Ishikawa (cell line): Measurements from ENCODE around the gene ZNF256.

Source experiments
- CEBPB ChIP-seq: IDR thresholded peaks from 2 replicates; pipeline ENCODE4 v1.6.1; 2012
- CREB1 ChIP-seq: IDR thresholded peaks from 2 replicates; pipeline ENCODE4 v1.6.1; 2012; ENCODE audit warnings: low read depth
- EGR1 ChIP-seq: IDR thresholded peaks from 2 replicates; pipeline ENCODE4 v1.6.1; 2012
- EP300 ChIP-seq: IDR thresholded peaks from 2 replicates; pipeline ENCODE4 v1.6.1; 2012; ENCODE audit warnings: borderline replicate concordance
- FOXM1 ChIP-seq: IDR thresholded peaks from 2 replicates; pipeline ENCODE4 v1.6.1; 2012; ENCODE audit warnings: low read depth, borderline replicate concordance
- NFIC ChIP-seq: IDR thresholded peaks from 2 replicates; pipeline ENCODE4 v1.6.1; 2012
- RAD21 ChIP-seq: IDR thresholded peaks from 2 replicates; pipeline ENCODE4 v1.6.1; 2012; ENCODE audit warnings: low read depth
- TAF1 ChIP-seq: IDR thresholded peaks from 2 replicates; pipeline ENCODE4 v1.6.1; 2012; ENCODE audit warnings: low read depth, mild to moderate bottlenecking
- TCF12 ChIP-seq: IDR thresholded peaks from 2 replicates; pipeline ENCODE4 v1.6.1; 2012; ENCODE audit warnings: low read depth
- TEAD4 ChIP-seq: IDR thresholded peaks from 2 replicates; pipeline ENCODE4 v1.6.1; 2012
- YY1 ChIP-seq: IDR thresholded peaks from 2 replicates; pipeline ENCODE4 v1.6.1; 2012; ENCODE audit warnings: low read depth
- ZBTB7A ChIP-seq: IDR thresholded peaks from 2 replicates; pipeline ENCODE4 v1.6.1; 2012; ENCODE audit warnings: low read depth
- TF ChIP-seq, protein P1 (sequence below): IDR thresholded peaks from 2 replicates; pipeline ENCODE4 v1.6.1; 2012
- TF ChIP-seq, protein P2 (sequence below): IDR thresholded peaks from 2 replicates; pipeline ENCODE4 v1.6.1; 2012
- TF ChIP-seq, protein P3 (sequence below): IDR thresholded peaks from 2 replicates; pipeline ENCODE4 v1.6.1; 2012; ENCODE audit warnings: low read depth, mild to moderate bottlenecking

Gene ZNF256

DNA sequence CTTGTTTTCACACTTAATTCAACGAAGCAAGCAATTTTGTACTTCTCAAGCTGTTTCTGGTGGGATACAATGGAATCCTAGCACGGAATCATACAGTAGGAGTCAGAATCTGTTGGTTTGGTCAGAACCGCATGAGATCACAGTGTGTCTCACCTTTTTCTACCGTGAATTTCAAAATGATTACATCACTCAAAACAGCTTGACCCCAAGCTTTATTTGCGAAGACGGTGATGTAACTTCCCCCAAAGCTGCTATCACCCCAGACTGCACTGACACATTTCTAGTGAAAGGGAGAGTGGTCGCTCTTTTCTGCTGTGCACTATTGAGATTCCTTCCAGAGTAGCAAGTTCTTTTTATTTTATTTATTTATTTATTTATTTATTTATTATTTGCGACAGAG is 17.3 kb upstream of the ZNF256 start:
- no peak for TF ChIP-seq FOXM1
- TF ChIP-seq, protein P1, sequence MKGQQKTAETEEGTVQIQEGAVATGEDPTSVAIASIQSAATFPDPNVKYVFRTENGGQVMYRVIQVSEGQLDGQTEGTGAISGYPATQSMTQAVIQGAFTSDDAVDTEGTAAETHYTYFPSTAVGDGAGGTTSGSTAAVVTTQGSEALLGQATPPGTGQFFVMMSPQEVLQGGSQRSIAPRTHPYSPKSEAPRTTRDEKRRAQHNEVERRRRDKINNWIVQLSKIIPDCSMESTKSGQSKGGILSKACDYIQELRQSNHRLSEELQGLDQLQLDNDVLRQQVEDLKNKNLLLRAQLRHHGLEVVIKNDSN = no peak

DNA sequence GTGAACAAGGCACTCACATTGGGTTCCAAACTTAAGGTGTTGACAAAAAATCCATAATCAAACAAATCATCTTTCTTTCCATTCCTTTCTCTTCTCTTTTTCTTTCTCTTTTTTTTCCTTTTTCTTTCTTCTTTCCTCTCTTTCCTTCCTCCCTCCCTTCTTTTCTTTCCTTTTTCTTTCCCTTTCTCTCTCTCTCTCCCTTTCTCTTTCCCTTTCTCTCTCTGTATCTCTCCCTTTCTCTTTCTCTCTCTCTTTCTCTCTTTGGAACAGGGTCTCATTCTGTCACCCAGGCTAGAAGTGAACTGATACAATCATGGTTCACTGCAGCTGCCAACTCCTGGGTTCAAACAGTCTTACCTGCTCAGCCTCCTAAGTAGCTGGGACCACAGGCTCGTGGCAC is 14.3 kb upstream of the ZNF256 start:
- no peak for TF ChIP-seq CREB1
- TF ChIP-seq, protein P1 = no peak
- TF ChIP-seq ZBTB7A = no peak
- TF ChIP-seq, protein P2, sequence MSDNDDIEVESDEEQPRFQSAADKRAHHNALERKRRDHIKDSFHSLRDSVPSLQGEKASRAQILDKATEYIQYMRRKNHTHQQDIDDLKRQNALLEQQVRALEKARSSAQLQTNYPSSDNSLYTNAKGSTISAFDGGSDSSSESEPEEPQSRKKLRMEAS = no peak
- no peak for TF ChIP-seq FOXM1
- TF ChIP-seq NFIC = no peak
- no peak for TF ChIP-seq YY1
- TF ChIP-seq TEAD4 = no peak
- TF ChIP-seq EP300 = no peak

DNA sequence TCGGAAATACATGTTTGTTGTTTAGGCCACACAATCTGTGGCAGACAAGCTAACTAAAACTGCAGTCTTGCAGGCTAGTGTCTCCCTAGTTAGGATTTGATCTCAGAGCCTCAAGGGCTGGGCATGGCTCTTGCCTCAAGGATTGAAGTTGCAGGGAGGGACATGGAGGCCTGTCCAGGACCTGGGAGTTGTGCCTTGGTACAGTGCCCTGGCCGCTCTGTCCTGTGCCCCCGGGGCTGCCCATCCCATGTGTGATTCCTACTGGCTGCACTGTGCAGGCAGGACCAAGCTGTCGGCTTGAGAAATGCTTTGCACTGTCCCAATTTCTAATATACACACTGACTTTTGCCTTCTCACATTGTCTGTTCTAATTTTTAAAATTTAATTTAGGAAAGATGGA is 7.5 kb upstream of the ZNF256 start:
- TF ChIP-seq TEAD4 = no peak
- no peak for TF ChIP-seq CEBPB
- TF ChIP-seq TCF12 = no peak
- no peak for TF ChIP-seq NFIC
- TF ChIP-seq, protein P2 = no peak

DNA sequence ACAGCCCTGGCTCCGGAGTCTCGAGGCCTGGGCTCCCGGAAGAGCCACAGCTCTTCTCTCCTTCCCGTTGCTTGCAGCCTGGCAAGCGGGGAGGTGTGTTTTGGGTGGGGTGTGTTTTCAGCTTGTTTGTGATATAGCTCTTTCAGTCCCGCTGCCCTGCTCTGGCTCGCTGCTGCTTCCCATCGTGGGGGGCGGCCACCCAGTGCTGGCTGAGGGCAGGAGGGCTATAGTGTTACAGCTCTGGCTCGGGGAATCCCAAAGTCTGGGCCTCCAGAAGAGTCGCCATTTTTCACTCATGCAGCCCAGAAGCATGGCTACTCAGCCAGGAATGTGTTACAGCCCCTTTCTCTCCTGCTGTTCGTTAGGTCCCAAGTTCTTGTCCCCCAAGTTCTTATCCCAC is 2.2 kb upstream of the ZNF256 start:
- TF ChIP-seq TEAD4 (no peak), FOXM1 (no peak), RAD21 (no peak), CEBPB (no peak), NFIC (no peak), YY1 (no peak), TCF12 (no peak), ZBTB7A (no peak), EP300 (no peak)
- TF ChIP-seq, protein P3, sequence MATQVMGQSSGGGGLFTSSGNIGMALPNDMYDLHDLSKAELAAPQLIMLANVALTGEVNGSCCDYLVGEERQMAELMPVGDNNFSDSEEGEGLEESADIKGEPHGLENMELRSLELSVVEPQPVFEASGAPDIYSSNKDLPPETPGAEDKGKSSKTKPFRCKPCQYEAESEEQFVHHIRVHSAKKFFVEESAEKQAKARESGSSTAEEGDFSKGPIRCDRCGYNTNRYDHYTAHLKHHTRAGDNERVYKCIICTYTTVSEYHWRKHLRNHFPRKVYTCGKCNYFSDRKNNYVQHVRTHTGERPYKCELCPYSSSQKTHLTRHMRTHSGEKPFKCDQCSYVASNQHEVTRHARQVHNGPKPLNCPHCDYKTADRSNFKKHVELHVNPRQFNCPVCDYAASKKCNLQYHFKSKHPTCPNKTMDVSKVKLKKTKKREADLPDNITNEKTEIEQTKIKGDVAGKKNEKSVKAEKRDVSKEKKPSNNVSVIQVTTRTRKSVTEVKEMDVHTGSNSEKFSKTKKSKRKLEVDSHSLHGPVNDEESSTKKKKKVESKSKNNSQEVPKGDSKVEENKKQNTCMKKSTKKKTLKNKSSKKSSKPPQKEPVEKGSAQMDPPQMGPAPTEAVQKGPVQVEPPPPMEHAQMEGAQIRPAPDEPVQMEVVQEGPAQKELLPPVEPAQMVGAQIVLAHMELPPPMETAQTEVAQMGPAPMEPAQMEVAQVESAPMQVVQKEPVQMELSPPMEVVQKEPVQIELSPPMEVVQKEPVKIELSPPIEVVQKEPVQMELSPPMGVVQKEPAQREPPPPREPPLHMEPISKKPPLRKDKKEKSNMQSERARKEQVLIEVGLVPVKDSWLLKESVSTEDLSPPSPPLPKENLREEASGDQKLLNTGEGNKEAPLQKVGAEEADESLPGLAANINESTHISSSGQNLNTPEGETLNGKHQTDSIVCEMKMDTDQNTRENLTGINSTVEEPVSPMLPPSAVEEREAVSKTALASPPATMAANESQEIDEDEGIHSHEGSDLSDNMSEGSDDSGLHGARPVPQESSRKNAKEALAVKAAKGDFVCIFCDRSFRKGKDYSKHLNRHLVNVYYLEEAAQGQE = no peak
- TF ChIP-seq, protein P1 = no peak

DNA sequence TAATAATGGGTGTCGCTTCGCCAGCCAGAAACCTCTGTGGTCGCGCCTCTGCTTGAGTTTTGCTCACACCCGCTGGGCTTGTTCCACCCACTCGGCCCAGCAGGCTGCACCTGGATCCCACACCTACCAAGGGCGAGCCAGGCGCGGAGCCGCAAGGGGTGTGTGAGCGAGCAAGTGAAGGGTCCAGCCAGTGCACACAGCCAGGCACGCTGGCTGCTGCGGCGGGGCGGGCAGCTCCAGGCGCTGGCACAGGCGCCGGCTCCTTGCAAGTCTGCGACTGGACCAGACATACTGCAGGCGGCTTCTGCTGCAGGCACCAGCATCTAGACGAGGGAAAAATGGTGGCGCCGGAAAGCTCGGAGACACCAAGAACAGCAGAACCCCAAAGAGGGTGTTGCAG is 1.8 kb upstream of the ZNF256 start:
- no peak for TF ChIP-seq FOXM1
- TF ChIP-seq, protein P3 = no peak
- TF ChIP-seq, protein P1 = no peak
- no peak for TF ChIP-seq TCF12
- TF ChIP-seq EGR1 = no peak
- no peak for TF ChIP-seq TEAD4
- TF ChIP-seq, protein P2 = no peak
- no peak for TF ChIP-seq ZBTB7A
- no peak for TF ChIP-seq RAD21
- no peak for TF ChIP-seq YY1
- no peak for TF ChIP-seq EP300
- TF ChIP-seq CREB1 = no peak
- no peak for TF ChIP-seq NFIC
- TF ChIP-seq CEBPB = no peak
- TF ChIP-seq TAF1 = no peak

DNA sequence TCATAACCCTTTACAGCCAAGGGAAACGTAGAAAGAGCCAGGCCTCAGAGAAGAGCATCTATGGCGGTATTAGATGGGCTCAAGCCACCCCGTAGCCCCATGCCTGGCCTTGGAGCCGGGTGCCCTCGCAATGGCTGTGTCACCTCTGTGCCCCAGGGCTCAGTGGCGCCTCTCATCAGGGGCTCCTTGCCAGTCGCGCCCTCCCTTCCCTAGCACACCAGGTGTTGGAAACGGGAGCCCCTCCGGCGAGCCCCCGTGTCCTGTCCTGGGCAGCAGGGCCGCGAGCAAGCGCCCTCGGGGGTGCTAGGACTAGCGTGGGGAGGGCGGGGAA is 453 bp downstream of the ZNF256 start:
- TF ChIP-seq RAD21 (no peak), CEBPB (no peak), TAF1 (no peak; the same call in 1 of the 2 replicates), YY1 (no peak), ZBTB7A (no peak), NFIC (no peak), EP300 (no peak), FOXM1 (no peak), CREB1 (no peak), EGR1 (no peak), TEAD4 (no peak), TCF12 (no peak)
- TF ChIP-seq, protein P3 = no peak
- TF ChIP-seq, protein P1 = no peak
- TF ChIP-seq, protein P2 = no peak
